ENCODE data around the gene SH3GLB2.

GRCh38 chr9:129008469-129008965 lies 19.6 kb downstream of the SH3GLB2 start:
- TF ChIP-seq CTCF (IDR thresholded peaks at IDR 0.05; ENCODE audit: low read depth, low read length, missing input control) (no peak), TAF1 (conservative IDR thresholded peaks at IDR 0.05) (no peak), FOXA1 (IDR thresholded peaks at IDR 0.05) (no peak), MAX (IDR thresholded peaks at IDR 0.05) (no peak), GABPA (IDR thresholded peaks at IDR 0.05 in 1 of 2, conservative IDR thresholded peaks at IDR 0.05 in 1 of 2) (no peak), RAD21 (IDR thresholded peaks at IDR 0.05) (no peak), FOXA2 (IDR thresholded peaks at IDR 0.05) (no peak), EGR1 (IDR thresholded peaks at IDR 0.05; ENCODE audit: low read depth in 2 of 2) (no peak), REST (IDR thresholded peaks at IDR 0.05) (no peak), ATF3 (IDR thresholded peaks at IDR 0.05) (no peak), NR2F2 (IDR thresholded peaks at IDR 0.05) (no peak), SP1 (IDR thresholded peaks at IDR 0.05) (no peak), RXRA (IDR thresholded peaks at IDR 0.05) (no peak), ZBTB33 (IDR thresholded peaks at IDR 0.05) (no peak)

All from liver (tissue), 3 donors.